CD4-positive, alpha-beta T cell (primary cell): ENCODE measurements around the gene SLC9A5. TPM values are rescaled to one million over a fixed set of nuclear protein-coding genes. Genes with fewer than 3 reads are reported as not detected.

Experiments used
- ATAC-seq: fragments of 200-7000 bp; cut with Tn5 transposase; one replicate; pipeline ENCODE4 v1.10.0; 2022; ENCODE audit warnings: mild to moderate bottlenecking; ENCODE audit not compliant: poor library complexity
- CTCF ChIA-PET: fragments of 350-600 bp; sonication (Branson Sonifier 250); formaldehyde crosslinking; loops from one replicate; lab custom pipeline; 2021; ENCODE audit warnings: antibody characterized with exemption, inconsistent platforms; lab: Charles Lee
- POLR2A ChIA-PET: fragments of 350-600 bp; sonication (Branson Sonifier 250); formaldehyde crosslinking; loops from one replicate; lab custom pipeline; 2021; ENCODE audit warnings: antibody characterized with exemption, inconsistent platforms; lab: Charles Lee
- DNase-seq, 14 experiments: peaks; one replicate each; pipeline ENCODE4 v3.0.0-alpha.2; 2013 to 2020; ENCODE audit warnings: mixed read lengths in 2 of 14
- H3K27ac ChIP-seq, 2 donors: one replicate each; pipeline versions ENCODE4 v1.5.1 to v1.7.0; 2013; ENCODE audit warnings: low read length in 2 of 2, low read depth in 1 of 2, mild to moderate bottlenecking in 1 of 2
- H3K27me3 ChIP-seq, 2 experiments: 1 replicate in 1 of 2; 2 replicates in 1 of 2; pipeline versions ENCODE4 v1.6.1 to v1.7.0; 2013; ENCODE audit warnings: low read length in 2 of 2, control low read depth in 1 of 2, mild to moderate bottlenecking in 1 of 2, moderate library complexity in 1 of 2; ENCODE audit not compliant: insufficient read depth in 2 of 2, control insufficient read depth in 1 of 2
- H3K36me3 ChIP-seq: one replicate; pipeline ENCODE4 v1.6.1; 2013; ENCODE audit warnings: low read length, control low read depth; ENCODE audit not compliant: insufficient read depth
- H3K4me1 ChIP-seq: one replicate; pipeline ENCODE4 v1.6.1; 2013; ENCODE audit warnings: low read length, control low read depth; ENCODE audit not compliant: insufficient read depth
- H3K4me3 ChIP-seq: one replicate; pipeline ENCODE4 v1.5.1; 2013; ENCODE audit warnings: mild to moderate bottlenecking, low read length, moderate library complexity
- H3K9me3 ChIP-seq, 2 experiments: 1 replicate in 1 of 2; 2 replicates in 1 of 2; pipeline versions ENCODE4 v1.6.1 to v1.7.0; 2013; ENCODE audit warnings: low read length in 2 of 2, mild to moderate bottlenecking in 2 of 2, control low read depth in 1 of 2, moderate library complexity in 1 of 2; ENCODE audit not compliant: control insufficient read depth in 1 of 2, insufficient read depth in 1 of 2
- H3K27ac Mint-ChIP-seq: one replicate; pipeline ENCODE4 v1.8.0; 2020; ENCODE audit warnings: mixed read lengths
- H3K27me3 Mint-ChIP-seq: one replicate; pipeline ENCODE4 v1.8.0; 2021; ENCODE audit warnings: mixed read lengths
- H3K36me3 Mint-ChIP-seq: one replicate; pipeline ENCODE4 v1.8.0; 2021; ENCODE audit warnings: low read depth, mixed read lengths
- H3K4me1 Mint-ChIP-seq: one replicate; pipeline ENCODE4 v1.8.0; 2021; ENCODE audit warnings: low read depth, mixed read lengths
- H3K4me3 Mint-ChIP-seq: one replicate; pipeline ENCODE4 v1.8.0; 2020; ENCODE audit warnings: mild to moderate bottlenecking, mixed read lengths
- H3K9me3 Mint-ChIP-seq: one replicate; pipeline ENCODE4 v1.8.0; 2020; ENCODE audit warnings: mixed read lengths
- intact Hi-C, 2 experiments: fragments of 100-400 bp; cut with DNase I in 1 of 2; cut with micrococcal nuclease in 1 of 2; formaldehyde crosslinking; loops; one replicate each; pipeline versions ENCODE4 v1.15.1 to v1.9.0; 2023 to 2025; cut with DNase I, micrococcal nuclease
- total RNA-seq, 174 experiments: library from RNA in 2 of 174; stranded (reverse) in 2 of 174; gene quantifications; one replicate each; pipeline ENCODE4 v1.2.3 and lab custom pipeline; 2021 to 2026
- TF ChIP-seq, protein P1 (sequence below): fragments of 200-600 bp; IDR thresholded peaks from one replicate; pipeline ENCODE4 v1.8.0; 2022; ENCODE audit warnings: antibody characterized with exemption, mild to moderate bottlenecking

Gene SLC9A5
- total RNA-seq, 2 experiments from 2014 or later = 3.1 TPM

DNA sequence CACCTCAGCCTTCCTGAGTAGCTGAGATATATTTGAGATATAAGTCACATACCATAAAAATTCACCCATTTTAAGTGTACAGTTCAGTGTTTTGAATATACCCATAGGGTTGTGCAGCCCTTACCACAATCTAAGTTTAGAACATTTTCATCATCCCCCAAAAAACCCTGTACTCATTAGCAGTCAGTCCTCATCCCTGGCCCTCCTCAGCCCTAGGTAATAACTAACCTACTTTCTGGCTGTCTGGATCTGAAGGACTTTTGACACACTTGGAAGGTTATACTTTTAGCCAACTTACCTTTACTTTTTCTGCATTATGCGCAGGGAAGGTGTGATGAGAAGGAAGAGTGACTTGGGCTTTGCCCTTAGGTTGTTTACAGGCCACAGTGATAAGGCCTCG lies 26.5 kb downstream of the SLC9A5 start:
- ChIA-PET POLR2A (no interaction called here), CTCF (no interaction called here)
- Mint-ChIP-seq H3K9me3 (no peaks in the 10 kb centered on the region), H3K4me3 (no peak overlapping the region), H3K27ac (no peak overlapping the region), H3K27me3 (no peaks in the 10 kb centered on the region), H3K36me3 (peaks cover 17% of the 10 kb centered on the region), H3K4me1 (peaks cover 17% of the 10 kb centered on the region)
- Histone ChIP-seq H3K4me1 (peaks cover 26% of the 10 kb centered on the region), H3K4me3 (no peak overlapping the region), H3K27me3 (no peaks in the 10 kb centered on the region), H3K9me3 (no peaks in the 10 kb centered on the region), H3K27ac (no peak overlapping the region), H3K36me3 (peaks cover 7% of the 10 kb centered on the region)
- ATAC-seq (no peak), DNase-seq (no peak)
- TF ChIP-seq, protein P1, sequence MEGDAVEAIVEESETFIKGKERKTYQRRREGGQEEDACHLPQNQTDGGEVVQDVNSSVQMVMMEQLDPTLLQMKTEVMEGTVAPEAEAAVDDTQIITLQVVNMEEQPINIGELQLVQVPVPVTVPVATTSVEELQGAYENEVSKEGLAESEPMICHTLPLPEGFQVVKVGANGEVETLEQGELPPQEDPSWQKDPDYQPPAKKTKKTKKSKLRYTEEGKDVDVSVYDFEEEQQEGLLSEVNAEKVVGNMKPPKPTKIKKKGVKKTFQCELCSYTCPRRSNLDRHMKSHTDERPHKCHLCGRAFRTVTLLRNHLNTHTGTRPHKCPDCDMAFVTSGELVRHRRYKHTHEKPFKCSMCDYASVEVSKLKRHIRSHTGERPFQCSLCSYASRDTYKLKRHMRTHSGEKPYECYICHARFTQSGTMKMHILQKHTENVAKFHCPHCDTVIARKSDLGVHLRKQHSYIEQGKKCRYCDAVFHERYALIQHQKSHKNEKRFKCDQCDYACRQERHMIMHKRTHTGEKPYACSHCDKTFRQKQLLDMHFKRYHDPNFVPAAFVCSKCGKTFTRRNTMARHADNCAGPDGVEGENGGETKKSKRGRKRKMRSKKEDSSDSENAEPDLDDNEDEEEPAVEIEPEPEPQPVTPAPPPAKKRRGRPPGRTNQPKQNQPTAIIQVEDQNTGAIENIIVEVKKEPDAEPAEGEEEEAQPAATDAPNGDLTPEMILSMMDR = no peak
- intact Hi-C loops = loop anchor here in 1 of 2 experiments (5.0 kb wide), 2 partner anchors 48 to 122 kb away; partner anchors contain the start of gene TMEM208

DNA sequence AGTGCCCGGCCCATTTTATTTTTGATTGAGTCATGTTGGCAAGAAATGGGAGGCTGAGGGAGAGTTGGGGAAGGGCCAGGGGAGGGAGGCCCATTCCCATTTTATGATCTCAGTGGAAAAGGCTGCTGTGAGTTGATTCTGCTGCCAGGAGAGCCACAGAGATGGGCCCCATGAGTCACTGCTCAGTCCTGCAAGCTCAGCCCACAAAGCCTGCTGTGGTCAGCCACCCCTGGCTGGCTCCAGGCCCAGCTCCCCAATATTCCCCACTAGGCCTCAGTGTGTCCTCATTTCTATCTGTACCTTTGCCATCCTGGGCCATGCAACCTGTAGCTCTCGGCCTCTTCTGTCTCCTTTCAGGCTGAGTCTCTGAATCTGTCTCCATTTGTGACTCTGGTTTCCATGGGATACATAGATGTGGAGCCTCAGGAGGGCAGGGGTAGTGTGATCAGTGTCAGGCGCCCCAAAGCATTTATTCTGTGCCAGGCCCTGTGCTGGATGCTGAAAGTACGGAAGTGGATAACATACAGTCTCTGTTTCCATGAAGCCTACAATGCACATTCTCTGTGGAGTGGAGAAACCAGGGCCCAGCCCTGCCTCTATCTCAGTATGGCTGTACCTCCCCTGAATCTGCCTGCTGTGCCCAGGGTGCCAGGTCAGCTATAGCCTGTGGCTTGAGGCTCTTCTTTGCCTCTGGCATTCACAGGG lies 28.7 kb downstream of the SLC9A5 start:
- DNase-seq = no peak
- ChIA-PET CTCF (interaction anchor here (0.9 to 1.3 kb wide), 2 partner anchors 33 to 50 kb away, joined by 4 read pairs; partner anchors contain the start of gene TMEM208), POLR2A (no interaction called here)
- peaks cover 17% of the 10 kb centered on the region for H3K4me1 Mint-ChIP-seq
- no peaks in the 10 kb centered on the region for H3K27me3 Mint-ChIP-seq
- H3K27ac ChIP-seq = no peak overlapping the region
- peak overlapping the region; percentile 59 for H3K4me3 Mint-ChIP-seq
- H3K27me3 ChIP-seq = no peaks in the 10 kb centered on the region
- H3K36me3 ChIP-seq = peaks cover 7% of the 10 kb centered on the region
- H3K4me3 ChIP-seq = no peak overlapping the region
- H3K4me1 ChIP-seq = peaks cover 27% of the 10 kb centered on the region
- TF ChIP-seq, protein P1 = no peak
- H3K9me3 ChIP-seq = no peaks in the 10 kb centered on the region
- H3K9me3 Mint-ChIP-seq = no peaks in the 10 kb centered on the region
- intact Hi-C loops = loop anchor here in 1 of 2 experiments (5.0 kb wide), 2 partner anchors 50 to 120 kb away; partner anchors contain the start of gene TMEM208
- peak overlapping the region; percentile 53 for H3K27ac Mint-ChIP-seq
- H3K36me3 Mint-ChIP-seq = peaks cover 17% of the 10 kb centered on the region
- ATAC-seq = no peak

DNA sequence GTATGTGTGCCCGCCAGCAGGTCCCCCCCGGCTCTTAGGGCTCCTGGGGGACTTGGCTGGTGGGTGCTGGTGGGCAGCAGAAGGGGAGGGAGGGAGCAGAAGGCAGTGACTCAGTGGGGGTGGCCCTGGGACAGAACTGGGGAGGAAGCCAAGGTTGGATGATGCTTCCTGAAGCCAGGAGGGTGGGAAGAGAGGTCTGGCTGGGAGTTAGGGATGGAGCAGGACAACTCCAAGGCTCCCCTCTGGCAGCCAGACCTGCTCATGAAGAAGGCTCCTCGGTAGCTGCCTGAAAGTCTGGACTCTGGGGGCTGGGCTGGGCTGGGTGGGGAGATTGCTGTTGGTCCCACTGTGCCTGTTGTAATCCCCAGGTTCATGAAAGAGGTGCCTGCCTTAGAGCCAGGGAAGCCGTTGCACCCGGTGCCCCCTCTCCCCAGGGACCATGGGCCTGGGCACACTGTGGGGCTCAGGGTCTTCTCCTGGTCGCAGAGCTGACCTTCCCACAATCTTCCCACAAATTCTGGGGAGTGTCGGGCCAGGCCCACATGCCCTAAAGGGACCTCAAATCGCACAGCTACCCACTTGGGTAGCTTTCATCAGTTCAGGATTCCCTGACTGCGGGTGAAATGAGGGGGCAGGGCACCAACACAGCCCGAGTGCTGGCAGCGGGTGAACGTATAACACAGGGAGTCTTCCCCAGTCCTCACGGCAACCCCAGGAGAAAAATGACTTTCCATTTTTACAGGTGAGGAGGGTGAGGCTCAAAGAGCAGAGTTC lies 29.4 kb downstream of the SLC9A5 start:
- Mint-ChIP-seq H3K9me3 (no peaks in the 10 kb centered on the region), H3K27me3 (no peaks in the 10 kb centered on the region), H3K27ac (peak overlapping the region; percentile 64), H3K4me1 (peaks cover 17% of the 10 kb centered on the region), H3K36me3 (peaks cover 23% of the 10 kb centered on the region), H3K4me3 (peak overlapping the region; percentile 88)
- Histone ChIP-seq H3K4me3 (peak overlapping the region; percentile 74), H3K9me3 (no peaks in the 10 kb centered on the region), H3K36me3 (peaks cover 9% of the 10 kb centered on the region), H3K27ac (no peak overlapping the region), H3K27me3 (no peaks in the 10 kb centered on the region), H3K4me1 (peaks cover 27% of the 10 kb centered on the region)
- no peak for ATAC-seq
- ChIA-PET CTCF (interaction anchor here (0.9 to 1.5 kb wide), 3 partner anchors 11 to 51 kb away, joined by 4 read pairs; partner anchors contain the start of gene TMEM208), POLR2A (interaction anchor here (0.6 kb wide), 1 partner anchor 301 kb away, joined by 3 read pairs; no protein-coding TSS in a partner anchor)
- no peak for DNase-seq
- TF ChIP-seq, protein P1 = no peak
- intact Hi-C loops = loop anchor here in 1 of 2 experiments (5.0 kb wide), 2 partner anchors 51 to 119 kb away; partner anchors contain the start of gene TMEM208
